ENCODE results near the gene INO80D. TPM values are rescaled to one million over a fixed set of nuclear protein-coding genes. Genes with fewer than 3 reads are reported as not detected.

Gene INO80D
- total and polyA plus RNA-seq, 2 of the 13 experiments (the other 11 are each of a cell fraction or from before 2014, with no cell fraction given): 7.6 to 7.9 TPM

- TF ChIP-seq TEAD3 (CRISPR knock-in tag; optimal IDR thresholded peaks at IDR 0.05; ENCODE audit: borderline replicate concordance): peak; percentile 65
- TF ChIP-seq ZNF629 (CRISPR knock-in tag; conservative IDR thresholded peaks at IDR 0.05): no peak
- TF ChIP-seq, protein P1, sequence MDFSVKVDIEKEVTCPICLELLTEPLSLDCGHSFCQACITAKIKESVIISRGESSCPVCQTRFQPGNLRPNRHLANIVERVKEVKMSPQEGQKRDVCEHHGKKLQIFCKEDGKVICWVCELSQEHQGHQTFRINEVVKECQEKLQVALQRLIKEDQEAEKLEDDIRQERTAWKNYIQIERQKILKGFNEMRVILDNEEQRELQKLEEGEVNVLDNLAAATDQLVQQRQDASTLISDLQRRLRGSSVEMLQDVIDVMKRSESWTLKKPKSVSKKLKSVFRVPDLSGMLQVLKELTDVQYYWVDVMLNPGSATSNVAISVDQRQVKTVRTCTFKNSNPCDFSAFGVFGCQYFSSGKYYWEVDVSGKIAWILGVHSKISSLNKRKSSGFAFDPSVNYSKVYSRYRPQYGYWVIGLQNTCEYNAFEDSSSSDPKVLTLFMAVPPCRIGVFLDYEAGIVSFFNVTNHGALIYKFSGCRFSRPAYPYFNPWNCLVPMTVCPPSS (IDR thresholded peaks at IDR 0.05): no peak
- TF ChIP-seq, protein P2, sequence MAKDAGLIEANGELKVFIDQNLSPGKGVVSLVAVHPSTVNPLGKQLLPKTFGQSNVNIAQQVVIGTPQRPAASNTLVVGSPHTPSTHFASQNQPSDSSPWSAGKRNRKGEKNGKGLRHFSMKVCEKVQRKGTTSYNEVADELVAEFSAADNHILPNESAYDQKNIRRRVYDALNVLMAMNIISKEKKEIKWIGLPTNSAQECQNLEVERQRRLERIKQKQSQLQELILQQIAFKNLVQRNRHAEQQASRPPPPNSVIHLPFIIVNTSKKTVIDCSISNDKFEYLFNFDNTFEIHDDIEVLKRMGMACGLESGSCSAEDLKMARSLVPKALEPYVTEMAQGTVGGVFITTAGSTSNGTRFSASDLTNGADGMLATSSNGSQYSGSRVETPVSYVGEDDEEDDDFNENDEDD (CRISPR knock-in tag; IDR thresholded peaks at IDR 0.05; ENCODE audit: borderline replicate concordance): peak; percentile 59; the same call in 1 of the 2 replicates
- TF ChIP-seq, protein P3, sequence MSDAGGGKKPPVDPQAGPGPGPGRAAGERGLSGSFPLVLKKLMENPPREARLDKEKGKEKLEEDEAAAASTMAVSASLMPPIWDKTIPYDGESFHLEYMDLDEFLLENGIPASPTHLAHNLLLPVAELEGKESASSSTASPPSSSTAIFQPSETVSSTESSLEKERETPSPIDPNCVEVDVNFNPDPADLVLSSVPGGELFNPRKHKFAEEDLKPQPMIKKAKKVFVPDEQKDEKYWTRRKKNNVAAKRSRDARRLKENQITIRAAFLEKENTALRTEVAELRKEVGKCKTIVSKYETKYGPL (CRISPR knock-in tag; IDR thresholded peaks at IDR 0.05): peak; percentile 76; the same call in 1 of the 2 replicates
- no peak for TF ChIP-seq PITX1 (CRISPR knock-in tag; IDR thresholded peaks at IDR 0.05)
- no peak for TF ChIP-seq ZNF260 (CRISPR knock-in tag; IDR thresholded peaks at IDR 0.05; ENCODE audit: borderline replicate concordance, low read depth)
- no peak for TF ChIP-seq SMARCC2 (IDR thresholded peaks at IDR 0.05)
- TF ChIP-seq, protein P4, sequence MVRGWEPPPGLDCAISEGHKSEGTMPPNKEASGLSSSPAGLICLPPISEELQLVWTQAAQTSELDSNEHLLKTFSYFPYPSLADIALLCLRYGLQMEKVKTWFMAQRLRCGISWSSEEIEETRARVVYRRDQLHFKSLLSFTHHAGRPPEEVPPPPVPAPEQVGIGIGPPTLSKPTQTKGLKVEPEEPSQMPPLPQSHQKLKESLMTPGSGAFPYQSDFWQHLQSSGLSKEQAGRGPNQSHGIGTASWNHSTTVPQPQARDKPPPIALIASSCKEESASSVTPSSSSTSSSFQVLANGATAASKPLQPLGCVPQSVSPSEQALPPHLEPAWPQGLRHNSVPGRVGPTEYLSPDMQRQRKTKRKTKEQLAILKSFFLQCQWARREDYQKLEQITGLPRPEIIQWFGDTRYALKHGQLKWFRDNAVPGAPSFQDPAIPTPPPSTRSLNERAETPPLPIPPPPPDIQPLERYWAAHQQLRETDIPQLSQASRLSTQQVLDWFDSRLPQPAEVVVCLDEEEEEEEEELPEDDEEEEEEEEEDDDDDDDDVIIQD (CRISPR knock-in tag; IDR thresholded peaks at IDR 0.05; ENCODE audit: low read depth): peak; percentile 61
- TF ChIP-seq HMGXB3 (CRISPR knock-in tag; IDR thresholded peaks at IDR 0.05; ENCODE audit: borderline replicate concordance): no peak
- TF ChIP-seq ZNF282 (IDR thresholded peaks at IDR 0.05; ENCODE audit: partially characterized antibody): no peak
- TF ChIP-seq SRSF4 (IDR thresholded peaks at IDR 0.05; ENCODE audit: low read depth, low read length, poor library complexity, severe bottlenecking): no peak
- no peak for TF ChIP-seq ZBTB26 (CRISPR knock-in tag; IDR thresholded peaks at IDR 0.05; ENCODE audit: borderline replicate concordance)
- TF ChIP-seq SRSF1 (optimal IDR thresholded peaks at IDR 0.05; ENCODE audit: low read depth, low read length): no peak
- no peak for TF ChIP-seq ATF7 (IDR thresholded peaks at IDR 0.05)
- TF ChIP-seq ATF7 (CRISPR knock-in tag; IDR thresholded peaks at IDR 0.05): no peak
- no peak for TF ChIP-seq MAFG (CRISPR knock-in tag; IDR thresholded peaks at IDR 0.05)
- TF ChIP-seq DPF2 (CRISPR knock-in tag; IDR thresholded peaks at IDR 0.05; ENCODE audit: borderline replicate concordance, low read depth): no peak
Measured at GRCh38 chr2:205947621-205948495, 138.1 kb downstream of the INO80D start (continued).

Data from HepG2 (cell line).